SIG-M5 (cell line): ENCODE data around the gene GLYATL3.
"Not testable (repeated sequence)": the region's sequence is repeated elsewhere in the genome, so short reads cannot be mapped to it uniquely, and the experiment has no call there.

Source experiments
- DNase-seq: peaks from one replicate; lab custom pipeline; 2025; lab: John Stamatoyannopoulos, UW

GLYATL3 gene

DNA sequence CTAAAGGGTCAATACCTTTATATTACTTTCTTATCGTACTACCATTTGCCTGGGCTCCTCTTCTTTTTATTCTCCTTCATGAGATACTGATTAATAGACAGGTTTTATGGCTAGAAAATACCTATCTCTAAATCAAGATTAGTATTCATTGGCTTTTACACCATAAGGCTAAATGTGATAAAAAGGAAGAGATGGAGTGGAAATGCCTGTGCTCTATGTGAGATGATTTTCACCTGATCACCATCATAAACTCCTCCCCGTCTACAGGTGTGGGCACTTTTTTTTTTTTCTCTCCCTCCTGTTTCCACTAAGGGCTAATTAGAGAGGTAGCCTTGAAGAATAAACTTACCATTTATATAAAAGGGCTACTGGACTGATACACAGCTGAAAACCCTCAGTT lies at the start of gene GLYATL3:
TSS of gene GLYATL3 (plus strand) at position 301 of the 400 bp plus-strand sequence. CDS start 12,068 bp downstream, outside the sequence.
- no peak for DNase-seq

DNA sequence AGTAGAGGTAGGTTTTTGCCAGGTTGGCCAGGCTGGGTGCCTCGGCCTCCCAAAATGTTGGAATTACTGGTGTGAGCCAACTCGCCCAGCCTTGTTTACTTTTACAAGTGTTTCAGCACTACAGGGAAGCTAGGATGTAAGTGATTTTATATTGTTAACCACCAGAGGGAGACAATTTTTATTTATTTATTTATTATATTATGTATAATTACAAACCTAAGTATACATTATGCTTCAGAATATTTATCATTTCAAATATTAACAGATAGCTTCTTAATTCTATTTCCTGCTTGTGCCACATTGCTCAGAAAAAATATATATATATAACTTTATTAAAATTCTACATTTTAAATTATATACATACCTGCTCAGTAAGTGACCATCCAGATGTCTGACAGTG lies 46.5 kb upstream of the GLYATL3 start:
- DNase-seq = no peak

DNA sequence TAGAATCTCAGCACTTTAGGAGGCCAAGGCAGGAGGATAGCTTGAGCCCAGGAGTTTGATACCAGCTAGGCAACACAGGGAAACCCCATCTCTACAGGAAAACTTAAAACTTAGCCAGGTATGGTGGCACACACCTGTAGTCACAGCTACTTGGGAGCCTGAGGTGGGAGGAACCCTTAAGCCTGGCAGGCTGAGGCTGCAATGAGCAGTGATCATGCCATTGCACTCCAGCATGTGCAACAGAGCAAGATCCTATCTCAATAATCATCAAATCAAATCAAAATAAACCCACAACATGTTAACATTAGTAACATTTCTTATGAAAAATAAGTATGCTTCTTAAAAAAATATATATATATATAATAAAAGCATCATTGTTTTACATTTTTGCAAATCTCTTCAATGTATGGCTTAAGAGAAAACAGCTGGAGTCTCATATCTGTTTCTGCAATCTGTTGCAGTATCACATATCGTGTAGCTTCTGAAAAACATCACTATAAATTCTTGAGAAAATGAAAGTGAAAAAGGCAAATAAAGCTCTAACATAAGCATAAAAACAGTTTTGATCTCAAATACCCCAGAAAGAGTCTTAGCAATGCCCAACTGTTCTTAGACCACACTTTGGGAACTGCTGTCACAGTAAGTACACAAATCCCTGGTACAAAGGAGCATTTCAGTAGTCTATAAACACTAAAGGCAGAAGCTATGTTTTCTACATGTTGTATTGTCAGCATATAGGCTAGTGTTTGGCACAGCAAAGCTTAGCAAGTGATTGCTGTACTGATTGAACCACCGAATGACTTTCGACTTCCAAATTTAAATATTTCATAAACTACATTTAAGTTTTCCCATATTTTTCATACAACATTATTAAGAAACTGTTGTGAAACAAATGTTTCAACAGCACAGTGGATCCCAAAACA lies 44.7 kb upstream of the GLYATL3 start:
- no peak for DNase-seq

DNA sequence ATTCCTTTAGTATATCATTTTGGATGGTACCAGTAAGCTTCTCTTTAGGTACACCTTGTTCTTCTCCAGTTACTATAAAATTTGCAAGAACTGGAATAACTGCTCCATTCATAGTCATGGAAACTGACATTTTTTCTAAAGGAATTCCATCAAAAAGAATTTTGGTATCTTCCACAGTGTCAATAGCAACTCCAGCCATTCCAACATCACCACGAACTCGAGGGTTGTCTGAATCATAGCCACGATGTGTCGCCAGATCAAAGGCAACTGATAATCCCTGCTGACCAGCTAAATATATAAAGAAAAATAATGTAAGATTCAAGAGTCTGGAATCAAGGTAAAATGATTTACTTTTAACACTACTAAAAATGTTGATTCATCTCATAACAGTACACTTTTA lies 42.0 kb upstream of the GLYATL3 start:
- no peak for DNase-seq

DNA sequence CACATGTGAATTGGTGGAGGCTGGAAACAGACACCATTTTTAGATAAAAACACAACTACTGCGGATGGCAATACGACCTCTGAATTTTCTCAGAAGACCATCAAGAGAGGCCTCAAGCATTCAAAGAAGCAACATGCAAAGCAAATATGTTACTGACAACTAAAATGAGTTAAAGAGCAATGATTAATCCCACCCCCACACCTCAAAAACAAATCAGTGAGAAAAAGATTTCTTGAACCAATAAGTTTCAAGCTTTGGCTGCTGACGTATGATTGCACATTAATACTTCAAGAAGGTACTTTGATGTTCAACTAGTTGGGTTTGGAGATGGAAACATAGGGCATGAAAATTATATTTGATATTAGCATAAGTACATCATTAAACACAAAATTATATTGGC lies 37.7 kb upstream of the GLYATL3 start:
- no peak for DNase-seq

DNA sequence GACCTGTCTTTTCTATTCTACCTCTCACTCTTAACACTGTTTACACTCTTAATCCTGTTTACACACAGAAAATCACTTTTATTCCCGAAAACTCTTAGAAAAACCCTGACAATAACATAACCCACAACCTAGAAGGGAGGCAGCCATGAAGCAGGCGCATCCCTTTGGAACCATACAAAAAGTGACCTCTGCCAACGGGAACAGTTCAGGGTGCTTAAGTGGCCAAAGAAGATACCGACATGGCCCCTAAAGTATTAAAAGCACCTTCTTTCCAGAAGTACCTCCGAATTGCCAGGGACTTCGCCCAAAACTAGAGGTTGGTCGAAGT lies 37.2 kb upstream of the GLYATL3 start:
- no peak for DNase-seq

DNA sequence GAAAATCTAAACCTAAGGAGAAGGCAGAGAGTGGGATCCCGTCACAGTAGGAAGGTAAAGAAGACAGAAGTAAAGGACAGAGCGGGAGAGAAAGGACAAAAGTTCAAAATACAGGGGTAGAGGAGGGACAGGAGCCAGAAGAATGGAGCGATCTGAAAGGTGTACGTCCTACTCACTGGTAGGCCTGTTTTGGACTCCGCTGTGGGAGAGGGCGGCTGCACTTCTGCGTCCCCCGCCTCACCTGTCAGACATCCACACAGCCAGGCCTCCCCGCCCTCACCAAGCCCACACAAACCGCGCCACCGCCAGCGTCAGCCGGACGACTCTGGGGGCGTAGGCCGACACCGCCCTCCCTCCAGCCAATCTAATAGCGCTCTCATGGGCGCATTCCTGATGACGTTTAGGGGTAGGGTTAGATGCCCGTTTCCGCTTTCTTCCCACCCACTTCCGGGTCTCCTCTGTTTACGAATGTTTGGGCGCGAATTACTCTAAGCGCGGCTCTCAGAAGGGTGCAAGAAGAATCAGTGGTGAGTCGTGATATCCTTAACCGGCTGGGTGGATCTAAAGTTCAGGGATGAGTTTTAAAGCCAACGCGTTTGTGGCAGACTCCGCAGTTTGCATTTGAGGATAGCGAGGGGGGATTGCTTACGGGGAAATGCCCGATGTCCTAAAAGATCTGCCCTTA lies 36.7 kb upstream of the GLYATL3 start, which contains the start of the genes CENPQ and MMUT:
TSS of gene CENPQ (plus strand) at position 444 of the 685 bp plus-strand sequence. CDS start 6,807 bp downstream, outside the sequence.
TSS of gene MMUT (minus strand) at position 327 of the 685 bp plus-strand sequence. CDS start 3,787 bp downstream, outside the sequence.
- peak; percentile 54 for DNase-seq

DNA sequence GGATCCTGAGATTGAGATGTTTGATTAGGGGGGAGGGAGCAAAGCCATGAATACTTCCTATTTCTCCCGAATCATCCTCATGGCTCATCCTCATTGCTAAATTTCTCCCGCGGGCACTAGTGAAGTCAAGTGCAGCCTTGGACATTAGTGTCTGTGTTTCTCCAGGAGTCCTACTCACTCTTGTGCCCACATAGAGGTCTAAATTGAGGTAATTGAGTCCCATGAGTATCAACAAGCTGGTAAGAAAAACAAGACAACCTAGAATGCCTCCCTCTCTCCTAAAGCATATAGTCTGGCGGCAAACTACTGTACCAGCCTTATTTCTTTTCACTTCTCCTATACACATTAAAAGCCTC lies 36.1 kb upstream of the GLYATL3 start:
- DNase-seq = no peak

DNA sequence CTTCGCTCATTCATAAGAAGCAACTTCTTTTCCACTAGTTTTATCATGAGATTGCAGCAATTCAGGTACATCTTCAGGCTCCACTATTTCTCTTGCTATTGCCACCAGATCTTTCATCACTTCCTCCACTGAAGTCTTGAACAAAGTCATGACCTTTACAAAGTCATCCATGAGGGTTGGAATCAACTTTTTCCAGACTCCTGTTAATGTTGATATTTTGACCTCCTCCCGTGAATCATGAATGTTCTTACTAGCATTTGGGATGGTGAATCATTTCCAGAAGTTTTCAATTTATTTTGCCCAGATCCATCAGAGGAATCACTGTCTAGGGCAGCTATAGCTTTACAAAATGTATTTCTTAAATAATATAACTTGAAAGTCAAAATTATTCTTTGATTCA lies 35.0 kb upstream of the GLYATL3 start:
- no peak for DNase-seq

DNA sequence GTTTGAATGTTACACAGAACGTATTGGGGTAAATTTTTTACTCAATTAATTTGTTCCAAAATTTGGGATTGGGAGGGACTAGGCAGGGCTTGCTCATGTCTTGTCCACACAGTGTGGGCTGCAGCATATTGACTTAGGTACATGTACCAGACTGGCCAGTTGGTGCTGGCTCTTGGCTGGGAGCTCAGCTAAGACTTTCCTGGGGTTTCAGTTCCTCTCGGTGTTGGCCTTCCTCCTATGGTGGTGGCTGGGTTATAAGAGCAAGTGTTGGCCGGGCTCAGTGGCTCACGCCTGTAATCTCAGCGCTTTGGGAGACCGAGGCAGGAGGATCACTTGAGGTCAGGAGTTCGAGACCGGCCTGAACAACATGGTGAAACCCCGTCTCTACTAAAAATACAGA lies 31.7 kb upstream of the GLYATL3 start:
- DNase-seq = no peak

DNA sequence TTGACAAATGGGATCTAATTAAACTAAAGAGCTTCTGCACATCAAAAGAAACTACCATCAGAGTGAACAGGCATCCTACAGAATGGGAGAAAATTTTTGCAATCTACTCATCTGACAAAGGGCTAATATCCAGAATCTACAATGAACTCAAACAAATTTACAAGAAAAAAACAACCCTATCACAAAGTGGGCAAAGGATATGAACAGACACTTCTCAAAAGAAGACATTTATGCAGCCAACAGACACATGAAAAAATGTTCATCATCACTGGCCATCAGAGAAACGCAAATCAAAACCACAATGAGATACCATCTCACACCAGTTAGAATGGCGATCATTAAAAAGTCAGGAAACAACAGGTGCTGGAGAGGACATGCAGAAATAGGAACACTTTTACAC lies 23.2 kb upstream of the GLYATL3 start:
- DNase-seq = not testable (repeated sequence)

DNA sequence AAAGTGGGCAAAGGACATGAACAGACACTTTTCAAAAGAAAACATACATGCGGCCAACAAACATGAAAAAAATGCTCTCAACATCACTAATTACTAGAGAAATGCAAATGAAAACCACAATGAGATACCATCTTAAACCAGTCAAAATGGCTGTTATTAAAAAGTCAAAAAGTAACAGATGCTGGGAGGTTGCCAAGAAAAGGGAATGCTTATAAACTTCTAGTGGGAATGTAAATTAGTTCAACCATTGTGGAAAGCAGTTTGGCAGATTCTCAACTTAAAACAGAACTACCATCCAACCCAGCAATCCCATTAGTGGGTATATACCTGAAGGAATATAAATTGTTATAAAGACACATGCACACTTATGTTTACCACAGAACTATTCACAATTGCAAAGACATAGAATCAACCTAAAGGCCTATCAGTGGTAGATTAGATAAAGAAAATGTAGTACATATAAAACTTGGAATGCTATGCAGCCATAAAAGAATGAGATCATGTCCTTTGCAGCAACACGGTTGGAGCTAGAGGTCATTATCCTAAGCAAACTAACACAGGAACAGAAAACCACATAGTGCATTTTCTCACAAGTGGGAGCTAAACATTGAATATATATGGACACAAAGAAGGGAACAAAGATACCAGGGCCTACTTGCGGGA lies 20.3 kb upstream of the GLYATL3 start:
- no peak for DNase-seq

DNA sequence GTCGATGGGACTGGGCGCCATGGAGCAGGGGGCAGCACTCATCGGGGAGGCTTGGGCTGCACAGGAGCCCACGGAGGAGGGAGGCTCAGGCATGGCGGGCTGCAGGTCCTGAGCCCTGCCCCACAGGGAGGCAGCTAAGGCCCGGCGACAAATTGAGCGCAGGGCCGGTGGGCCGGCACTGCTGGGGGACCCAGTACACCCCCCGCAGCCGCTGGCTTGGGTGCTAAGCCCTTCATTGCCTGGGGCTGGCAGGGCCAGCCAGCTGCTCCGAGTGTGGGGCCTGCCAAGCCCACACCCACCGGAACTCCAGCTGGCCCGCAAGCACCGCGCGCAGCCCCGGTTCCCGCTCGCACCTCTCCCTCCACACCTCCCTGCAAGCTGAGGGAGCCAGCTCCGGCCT lies 17.9 kb upstream of the GLYATL3 start:
- DNase-seq = not testable (repeated sequence)

DNA sequence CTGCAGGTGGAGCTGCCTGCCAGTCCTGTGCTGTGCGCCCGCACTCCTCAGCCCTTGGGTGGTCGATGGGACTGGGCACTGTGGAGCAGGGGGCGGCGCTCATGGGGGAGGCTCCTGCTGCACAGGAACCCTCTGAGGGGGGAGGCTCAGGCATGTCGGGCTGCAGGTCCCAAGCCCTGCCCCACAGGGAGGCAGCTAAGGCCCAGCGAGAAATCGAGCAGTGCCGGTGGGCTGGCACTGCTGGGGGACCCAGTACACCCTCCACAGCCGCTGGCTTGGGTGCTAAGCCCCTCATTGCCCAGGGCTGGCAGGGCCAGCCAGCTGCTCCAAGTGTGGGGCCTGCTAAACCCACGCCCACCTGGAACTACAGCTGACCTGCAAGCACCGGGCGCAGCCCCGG lies 16.3 kb upstream of the GLYATL3 start:
- DNase-seq = not testable (repeated sequence)

DNA sequence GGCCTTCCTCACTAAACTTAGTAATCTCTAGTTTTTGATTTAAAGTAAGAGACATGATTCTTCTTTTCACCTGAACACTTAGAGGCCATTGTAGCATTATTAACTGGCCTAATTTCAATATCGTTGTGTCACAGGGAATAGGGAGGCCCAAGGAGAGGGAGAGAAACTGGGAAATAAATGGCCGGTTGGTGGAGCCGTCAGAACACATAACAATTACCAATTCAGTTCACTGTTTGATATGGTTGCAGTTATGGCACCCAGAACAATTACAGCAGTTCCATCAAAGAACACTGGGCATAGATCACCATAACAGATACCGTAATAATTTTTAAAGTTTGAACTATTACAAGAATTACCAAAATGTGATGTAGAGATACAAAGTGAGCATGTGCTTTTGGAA lies 9.1 kb upstream of the GLYATL3 start:
- DNase-seq = no peak

DNA sequence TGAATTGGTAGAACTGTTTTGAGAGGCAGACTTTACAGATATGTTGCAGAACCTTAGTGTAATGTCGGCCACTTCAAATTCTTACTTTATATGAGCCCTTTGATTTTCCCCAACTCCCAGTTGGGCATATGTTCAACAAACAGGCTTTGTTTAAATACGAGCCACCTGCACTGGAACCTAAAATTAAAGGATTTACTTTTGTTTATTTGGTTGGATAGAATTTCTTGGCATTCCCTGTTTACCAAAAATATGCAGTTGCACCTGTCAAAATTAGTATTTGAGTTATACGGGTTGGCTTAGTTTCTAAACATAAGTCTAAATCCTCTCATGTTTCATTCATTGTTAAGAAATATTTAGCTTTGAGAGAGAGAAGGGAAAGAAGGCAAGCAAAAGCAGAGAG lies 2.4 kb upstream of the GLYATL3 start:
- no peak for DNase-seq

DNA sequence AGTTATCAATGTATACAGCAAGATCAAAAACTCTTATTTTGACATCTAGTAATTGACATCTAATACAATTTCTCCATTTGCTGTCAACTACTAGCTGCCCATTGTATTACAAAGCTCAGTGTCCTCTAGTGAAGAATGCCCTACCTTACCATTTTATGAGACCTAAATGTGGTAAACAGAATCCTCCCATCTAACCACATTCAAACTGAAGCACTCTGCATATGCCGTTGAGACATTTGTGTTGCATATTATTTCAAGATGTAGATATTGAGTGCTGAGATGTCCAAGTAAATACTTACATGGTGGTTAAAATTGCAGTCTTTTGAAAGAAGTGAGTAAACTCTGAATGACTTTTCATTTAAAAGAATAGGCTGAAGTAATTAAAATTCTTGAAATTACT lies 597 bp upstream of the GLYATL3 start:
- DNase-seq = no peak

DNA sequence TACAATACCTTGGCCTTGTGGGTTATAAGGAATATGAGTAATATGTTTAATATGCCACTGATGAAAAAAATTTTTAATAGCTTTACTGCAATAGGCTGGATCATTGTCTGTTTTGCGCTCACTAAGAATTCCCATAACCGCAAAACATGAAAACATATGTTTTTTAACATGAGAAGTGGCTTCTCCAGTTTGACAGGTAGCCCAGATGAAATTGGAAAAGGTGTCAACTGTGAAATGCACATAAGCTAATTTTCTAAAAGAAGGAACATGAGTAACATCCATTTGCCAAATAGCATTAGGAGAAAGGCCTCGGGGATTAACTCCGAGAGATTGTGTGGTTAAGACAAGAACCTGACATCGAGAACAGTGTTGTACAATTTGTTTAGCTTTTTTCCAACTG lies 4.9 kb downstream of the GLYATL3 start:
- DNase-seq = no peak

DNA sequence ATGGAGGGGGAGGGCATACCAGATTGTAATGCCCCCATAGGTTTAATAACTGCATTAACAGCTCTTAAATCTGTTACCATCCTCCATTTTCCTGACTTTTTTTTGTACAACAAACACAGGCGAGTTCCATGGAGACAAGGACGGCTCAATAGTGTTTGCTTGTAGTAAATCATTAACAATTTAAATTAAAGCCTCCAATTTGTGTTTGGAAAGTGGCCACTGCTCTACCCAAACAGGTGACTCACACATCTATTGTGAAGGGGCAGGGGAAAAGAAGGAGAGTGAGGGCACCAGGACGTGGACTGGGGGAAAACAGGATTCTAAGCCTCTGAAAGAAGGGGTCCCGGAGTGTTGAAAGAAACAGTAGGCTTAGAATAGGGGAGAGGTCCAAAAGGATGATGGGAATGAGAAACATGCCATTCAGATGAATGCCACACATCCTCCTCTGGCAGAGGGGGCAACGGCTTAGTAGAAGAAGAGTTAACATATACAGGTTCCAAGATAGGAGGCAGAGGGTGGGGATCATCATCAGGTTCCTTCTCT lies 6.9 kb downstream of the GLYATL3 start:
- no peak for DNase-seq

DNA sequence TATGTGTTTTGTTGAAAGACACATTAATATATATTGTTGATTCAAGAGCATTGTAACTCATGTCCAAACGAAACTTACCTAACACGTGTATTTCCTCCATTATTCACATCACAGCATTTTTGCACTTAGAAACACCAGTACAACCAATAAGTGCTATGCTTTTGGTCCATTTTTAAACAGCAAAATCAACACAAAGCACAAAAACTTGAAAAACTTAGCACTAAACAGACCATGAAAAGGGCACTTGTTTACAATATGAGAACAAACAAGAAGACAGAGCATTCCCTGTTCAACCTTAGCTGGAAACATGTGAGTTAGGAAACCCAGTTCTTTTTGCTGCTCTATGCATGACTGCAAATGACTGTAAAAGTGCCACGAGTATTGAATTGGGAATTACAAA lies 9.6 kb downstream of the GLYATL3 start:
- no peak for DNase-seq

DNA sequence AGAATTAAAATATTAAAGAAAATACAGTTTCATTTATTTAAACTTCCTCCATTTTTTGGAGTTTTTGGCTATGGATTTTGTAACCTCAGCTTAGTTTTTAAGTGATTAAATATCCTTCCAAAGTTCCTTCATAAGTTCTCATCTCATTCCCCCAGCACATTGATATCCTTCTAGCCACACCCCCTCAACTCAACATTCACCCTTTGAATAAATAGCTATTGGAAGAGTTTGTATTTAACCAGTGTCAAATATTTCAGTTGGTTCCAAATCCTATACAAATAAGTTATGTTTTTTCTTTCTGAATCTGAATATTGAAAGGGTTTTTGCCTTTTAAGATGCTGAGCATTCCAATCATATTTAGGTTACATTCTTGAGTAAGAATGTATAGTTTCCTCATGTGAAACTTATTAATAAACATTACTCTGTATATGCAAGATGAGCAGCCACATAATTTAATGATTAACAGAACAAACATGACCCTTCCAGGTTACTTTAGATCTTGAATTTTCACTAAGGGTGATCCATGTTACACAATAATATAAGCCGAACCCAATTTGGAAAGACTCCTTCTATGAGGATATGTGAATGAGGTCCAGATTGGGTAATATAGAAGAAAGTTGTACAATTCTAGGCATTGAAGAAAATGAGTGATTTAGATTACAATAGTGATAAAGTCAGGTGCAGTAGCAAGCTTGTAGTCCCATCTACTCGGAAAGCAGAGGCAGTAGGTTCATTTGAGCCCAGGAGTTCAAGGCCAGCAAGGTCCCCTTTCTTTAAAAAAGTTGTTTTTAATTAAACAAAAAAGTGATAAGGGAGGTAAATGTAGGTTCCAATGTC lies 13.6 kb downstream of the GLYATL3 start:
- no peak for DNase-seq
